ENCODE results near the gene OPCML. TPM values are rescaled to one million over a fixed set of nuclear protein-coding genes. Genes with fewer than 3 reads are reported as not detected.

The OPCML gene
- total RNA-seq, 3 donors from 2014 or later (not counting 1 experiment from before 2014, with no cell fraction given) = not detected

GRCh38 chr11:132589791-132590190, 942.5 kb downstream of the OPCML start:
- no peak for ATAC-seq
- Histone ChIP-seq H3K27me3 (ENCODE audit: control insufficient read depth, insufficient read depth, low read length) (no peaks in the 10 kb centered on the region), H3K27ac (ENCODE audit: low read length) (no peak overlapping the region), H3K9me3 (ENCODE audit: control insufficient read depth, insufficient read depth, low read length) (no peaks in the 10 kb centered on the region), H3K4me1 (ENCODE audit: control insufficient read depth, insufficient read depth, low read length) (no peaks in the 10 kb centered on the region), H3K36me3 (ENCODE audit: control insufficient read depth, insufficient read depth, low read length) (no peaks in the 10 kb centered on the region), H3K4me3 (ENCODE audit: low read length) (no peak overlapping the region)
- H3K9me3 Mint-ChIP-seq = peaks cover 9 to 17% of the 10 kb centered on the region in 2 donors
- H3K27me3 Mint-ChIP-seq (ENCODE audit: low read depth in 2 of 2) = no peaks in the 10 kb centered on the region
- no peaks in the 10 kb centered on the region for H3K4me1 Mint-ChIP-seq
- no peaks in the 10 kb centered on the region for H3K36me3 Mint-ChIP-seq
- DNase-seq = no peak
- intact Hi-C loops (cut with micrococcal nuclease) = no loop called here
- 88% methylated on average over 1 of the region's 1 CpG for WGBS (ENCODE audit: insufficient coverage)
- no peak overlapping the region for H3K27ac Mint-ChIP-seq
- TF ChIP-seq, protein P1, sequence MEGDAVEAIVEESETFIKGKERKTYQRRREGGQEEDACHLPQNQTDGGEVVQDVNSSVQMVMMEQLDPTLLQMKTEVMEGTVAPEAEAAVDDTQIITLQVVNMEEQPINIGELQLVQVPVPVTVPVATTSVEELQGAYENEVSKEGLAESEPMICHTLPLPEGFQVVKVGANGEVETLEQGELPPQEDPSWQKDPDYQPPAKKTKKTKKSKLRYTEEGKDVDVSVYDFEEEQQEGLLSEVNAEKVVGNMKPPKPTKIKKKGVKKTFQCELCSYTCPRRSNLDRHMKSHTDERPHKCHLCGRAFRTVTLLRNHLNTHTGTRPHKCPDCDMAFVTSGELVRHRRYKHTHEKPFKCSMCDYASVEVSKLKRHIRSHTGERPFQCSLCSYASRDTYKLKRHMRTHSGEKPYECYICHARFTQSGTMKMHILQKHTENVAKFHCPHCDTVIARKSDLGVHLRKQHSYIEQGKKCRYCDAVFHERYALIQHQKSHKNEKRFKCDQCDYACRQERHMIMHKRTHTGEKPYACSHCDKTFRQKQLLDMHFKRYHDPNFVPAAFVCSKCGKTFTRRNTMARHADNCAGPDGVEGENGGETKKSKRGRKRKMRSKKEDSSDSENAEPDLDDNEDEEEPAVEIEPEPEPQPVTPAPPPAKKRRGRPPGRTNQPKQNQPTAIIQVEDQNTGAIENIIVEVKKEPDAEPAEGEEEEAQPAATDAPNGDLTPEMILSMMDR (IDR thresholded peaks at IDR 0.05) = no peak
- no peak overlapping the region for H3K4me3 Mint-ChIP-seq

DNA sequence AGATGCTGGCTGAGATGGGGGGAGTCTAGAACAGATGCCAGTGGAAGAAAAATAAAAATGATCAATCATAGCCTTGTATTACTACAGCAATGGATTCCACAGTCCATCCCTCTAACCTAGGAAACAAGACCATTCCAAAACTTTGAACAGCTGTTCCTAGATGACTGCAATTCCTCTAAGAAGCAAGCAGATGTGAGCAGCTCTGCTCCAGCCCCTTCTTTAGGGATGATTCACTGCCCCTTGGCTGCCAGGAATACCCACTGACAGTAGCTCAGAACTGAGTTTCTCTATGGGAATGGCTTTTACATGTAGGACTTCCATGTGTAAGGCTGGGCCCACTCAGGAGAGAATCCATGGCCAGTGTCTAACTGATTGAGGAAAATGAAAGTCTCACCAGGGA, 943.9 kb downstream of the OPCML start:
- Histone ChIP-seq H3K9me3 (ENCODE audit: control insufficient read depth, insufficient read depth, low read length) (no peaks in the 10 kb centered on the region), H3K27ac (ENCODE audit: low read length) (no peak overlapping the region), H3K4me1 (ENCODE audit: control insufficient read depth, insufficient read depth, low read length) (no peaks in the 10 kb centered on the region), H3K27me3 (ENCODE audit: control insufficient read depth, insufficient read depth, low read length) (no peaks in the 10 kb centered on the region), H3K4me3 (ENCODE audit: low read length) (no peak overlapping the region), H3K36me3 (ENCODE audit: control insufficient read depth, insufficient read depth, low read length) (no peaks in the 10 kb centered on the region)
- H3K27me3 Mint-ChIP-seq (ENCODE audit: low read depth in 2 of 2) = no peaks in the 10 kb centered on the region
- intact Hi-C loops (cut with micrococcal nuclease) = no loop called here
- TF ChIP-seq, protein P1 (IDR thresholded peaks at IDR 0.05) = no peak
- no peaks in the 10 kb centered on the region for H3K36me3 Mint-ChIP-seq
- DNase-seq (no peak), ATAC-seq (no peak)
- H3K27ac Mint-ChIP-seq = no peak overlapping the region
- H3K9me3 Mint-ChIP-seq = peaks cover 9 to 16% of the 10 kb centered on the region in 2 donors
- no peaks in the 10 kb centered on the region for H3K4me1 Mint-ChIP-seq
- no peak overlapping the region for H3K4me3 Mint-ChIP-seq

- H3K4me1 Mint-ChIP-seq = no peaks in the 10 kb centered on the region
- no peaks in the 10 kb centered on the region for H3K36me3 ChIP-seq (ENCODE audit: control insufficient read depth, insufficient read depth, low read length)
- no peaks in the 10 kb centered on the region for H3K27me3 Mint-ChIP-seq (ENCODE audit: low read depth in 2 of 2)
- 82% methylated on average over 2 of the region's 2 CpGs for WGBS (ENCODE audit: insufficient coverage)
- H3K9me3 Mint-ChIP-seq = peaks cover 9% of the 10 kb centered on the region in 2 donors
- H3K4me1 ChIP-seq (ENCODE audit: control insufficient read depth, insufficient read depth, low read length) = no peaks in the 10 kb centered on the region
- DNase-seq (no peak), ATAC-seq (no peak)
- H3K27ac ChIP-seq (ENCODE audit: low read length) = no peak overlapping the region
- TF ChIP-seq, protein P1 (IDR thresholded peaks at IDR 0.05) = no peak
- H3K36me3 Mint-ChIP-seq = no peaks in the 10 kb centered on the region
- H3K4me3 Mint-ChIP-seq = no peak overlapping the region
- H3K27me3 ChIP-seq (ENCODE audit: control insufficient read depth, insufficient read depth, low read length) = no peaks in the 10 kb centered on the region
- no peak overlapping the region for H3K27ac Mint-ChIP-seq
- peaks cover 4% of the 10 kb centered on the region for H3K9me3 ChIP-seq (ENCODE audit: control insufficient read depth, insufficient read depth, low read length)
- intact Hi-C loops (cut with micrococcal nuclease) = no loop called here
- no peak overlapping the region for H3K4me3 ChIP-seq (ENCODE audit: low read length)
Observed at GRCh38 chr11:132587716-132588115, 944.6 kb downstream of the OPCML start.

- Mint-ChIP-seq H3K36me3 (no peaks in the 10 kb centered on the region), H3K27ac (no peak overlapping the region), H3K4me3 (no peak overlapping the region), H3K4me1 (no peaks in the 10 kb centered on the region), H3K27me3 (ENCODE audit: low read depth in 2 of 2) (no peaks in the 10 kb centered on the region), H3K9me3 (peaks cover 4 to 9% of the 10 kb centered on the region in 2 donors)
- no peaks in the 10 kb centered on the region for H3K27me3 ChIP-seq (ENCODE audit: control insufficient read depth, insufficient read depth, low read length)
- TF ChIP-seq, protein P1 (IDR thresholded peaks at IDR 0.05) = no peak
- H3K9me3 ChIP-seq (ENCODE audit: control insufficient read depth, insufficient read depth, low read length) = peaks cover 4% of the 10 kb centered on the region
- intact Hi-C loops (cut with micrococcal nuclease) = no loop called here
- DNase-seq (no peak), ATAC-seq (no peak)
- no peak overlapping the region for H3K27ac ChIP-seq (ENCODE audit: low read length)
- H3K36me3 ChIP-seq (ENCODE audit: control insufficient read depth, insufficient read depth, low read length) = no peaks in the 10 kb centered on the region
- WGBS (ENCODE audit: insufficient coverage) = 97% methylated on average over 2 of the region's 2 CpGs
- no peak overlapping the region for H3K4me3 ChIP-seq (ENCODE audit: low read length)
- no peaks in the 10 kb centered on the region for H3K4me1 ChIP-seq (ENCODE audit: control insufficient read depth, insufficient read depth, low read length)
Observed at GRCh38 chr11:132586801-132587200, 945.5 kb downstream of the OPCML start.

All from natural killer cell (primary cell).